ES-I3 (cell line): ENCODE results near the gene RNF25.

Experiments used
- H3K36me3 ChIP-seq: 2 replicates; pipeline ENCODE4 v1.6.1; 2013; ENCODE audit warnings: mild to moderate bottlenecking, low read length, control low read depth, moderate library complexity; ENCODE audit not compliant: insufficient read depth
- H3K4me1 ChIP-seq: 2 replicates; pipeline ENCODE4 v1.6.1; 2013; ENCODE audit warnings: mild to moderate bottlenecking, control low read depth, low read length; ENCODE audit not compliant: insufficient read depth
- H3K9ac ChIP-seq: 2 replicates; pipeline ENCODE4 v1.6.1; 2013; ENCODE audit warnings: low read depth, mild to moderate bottlenecking, low read length, moderate library complexity
- H3K9me3 ChIP-seq: 2 replicates; pipeline ENCODE4 v1.6.1; 2013; ENCODE audit warnings: mild to moderate bottlenecking, low read length, moderate library complexity; ENCODE audit not compliant: control insufficient read depth, insufficient read depth

The RNF25 gene

DNA sequence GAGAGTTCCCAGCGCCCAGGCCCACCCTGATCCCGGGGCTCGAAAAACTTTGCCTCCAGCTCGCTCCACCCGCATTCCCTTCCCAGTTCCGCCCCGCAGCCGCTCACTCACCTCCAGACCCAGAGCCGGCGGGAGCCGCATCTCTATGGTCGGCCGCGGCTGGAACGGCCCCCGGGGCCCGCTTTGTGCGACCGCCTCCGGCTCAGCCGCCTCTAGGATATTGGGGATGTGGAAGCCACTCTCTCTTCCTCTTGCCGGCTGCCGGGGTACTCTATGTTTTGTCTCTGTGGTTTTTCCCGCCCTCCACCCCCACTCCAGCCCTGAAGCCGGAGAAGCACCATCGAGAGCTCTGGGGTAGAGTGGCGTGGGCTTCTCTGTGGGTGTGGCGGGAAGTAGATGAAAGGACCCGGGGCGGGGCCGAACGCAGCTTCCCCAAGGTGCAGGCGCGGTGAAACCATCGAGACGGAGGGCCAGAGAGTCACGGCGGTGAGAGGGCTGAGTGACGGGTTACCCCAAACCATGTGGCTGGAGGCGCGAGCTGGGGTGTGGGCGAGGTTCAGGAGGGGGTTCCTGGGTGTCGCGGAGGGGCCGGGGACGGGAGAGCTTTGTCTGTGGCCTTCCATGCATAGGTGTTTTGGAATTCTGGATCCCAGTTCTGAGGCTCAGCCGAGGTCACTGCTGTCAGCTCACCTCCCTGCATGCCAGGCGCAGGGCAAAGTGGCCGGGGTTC is 12.4 kb downstream of the RNF25 start, which contains the start of the genes BCS1L and ZNF142:
Gene BCS1L (plus strand): TSS at position 426 of the 730 bp plus-strand sequence. CDS start 1,305 bp downstream, outside the sequence.
Gene ZNF142 (minus strand): TSS at position 366 of the 730 bp plus-strand sequence. CDS start 3,194 bp downstream, outside the sequence.
- Histone ChIP-seq H3K9ac (peak within 1 kb of the TSS; percentile 84), H3K36me3 (peaks cover 12% of the 10 kb centered on the region), H3K4me1 (no peaks in the 10 kb centered on the region), H3K9me3 (no peaks in the 10 kb centered on the region)

DNA sequence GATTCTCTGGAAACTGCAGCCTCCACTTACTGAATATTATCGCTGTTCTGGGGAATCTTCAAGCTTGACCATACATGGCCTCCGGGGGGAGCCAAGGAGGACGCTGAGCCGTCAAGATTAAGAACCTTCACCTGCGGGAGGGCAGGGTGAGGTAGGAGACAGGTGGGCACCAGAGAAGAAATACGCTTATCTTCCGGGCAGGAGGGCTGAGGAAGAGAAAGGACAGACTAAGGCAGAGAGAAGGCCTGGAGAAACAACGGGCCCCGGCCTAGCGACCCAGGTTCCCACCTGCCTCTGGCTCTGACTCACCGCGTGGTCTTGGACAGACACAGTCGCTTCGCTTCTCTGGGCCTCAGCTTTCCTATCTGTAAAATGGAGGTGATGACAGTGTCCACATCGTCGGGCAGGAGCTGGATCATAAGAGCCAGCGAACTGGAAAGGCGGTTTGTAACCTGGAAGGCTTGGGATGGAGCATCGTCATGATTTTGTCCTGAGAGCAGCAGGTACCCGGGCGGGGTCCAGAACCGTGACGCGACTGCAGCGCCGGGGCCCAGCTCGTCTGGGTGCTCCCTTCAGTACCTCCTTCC is 13.0 kb downstream of the RNF25 start:
- Histone ChIP-seq H3K9me3 (no peaks in the 10 kb centered on the region), H3K4me1 (no peaks in the 10 kb centered on the region), H3K9ac (peak overlapping the region; percentile 84), H3K36me3 (peaks cover 12% of the 10 kb centered on the region; the same call in 1 of the 2 replicates)

DNA sequence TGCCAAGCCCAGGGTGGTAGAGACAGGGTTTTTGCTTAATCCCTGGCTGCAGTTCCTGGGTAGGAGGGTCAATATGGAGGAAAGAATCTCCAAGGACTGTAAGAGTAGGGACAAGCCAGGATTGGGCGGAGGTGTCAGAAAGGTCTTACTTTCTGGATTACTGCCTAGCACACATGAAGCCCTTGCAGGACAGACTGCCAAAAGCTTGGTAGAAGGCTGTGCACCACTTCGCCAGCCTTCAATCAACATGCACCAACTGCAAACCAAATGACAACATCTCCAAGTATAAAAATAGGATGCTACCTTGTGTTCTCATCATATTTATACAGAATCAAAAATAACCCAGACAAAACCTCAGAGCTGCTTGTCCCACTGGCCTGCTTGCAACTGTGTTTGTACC is 16.1 kb downstream of the RNF25 start:
- no peak overlapping the region for H3K9ac ChIP-seq
- no peaks in the 10 kb centered on the region for H3K9me3 ChIP-seq
- peaks cover 9% of the 10 kb centered on the region; the same call in 1 of the 2 replicates for H3K36me3 ChIP-seq
- H3K4me1 ChIP-seq = no peaks in the 10 kb centered on the region

DNA sequence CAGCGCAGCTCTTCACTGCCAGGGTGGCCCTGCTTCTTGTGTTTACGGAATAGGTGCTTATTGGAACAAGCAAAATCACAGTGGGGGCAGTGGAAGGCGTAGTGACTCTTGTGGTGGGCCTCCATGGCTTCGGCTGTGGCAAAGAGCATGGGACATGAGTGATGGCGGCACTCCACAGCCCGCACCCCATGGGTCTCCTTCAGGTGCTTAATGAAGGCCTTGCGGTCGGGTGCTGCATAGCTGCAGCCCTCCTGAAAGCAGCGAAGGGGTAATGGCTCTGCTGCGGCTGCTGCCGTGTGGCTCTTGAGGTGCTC is 23.1 kb downstream of the RNF25 start:
- Histone ChIP-seq H3K9ac (no peak overlapping the region), H3K9me3 (no peaks in the 10 kb centered on the region), H3K36me3 (peaks cover 23% of the 10 kb centered on the region), H3K4me1 (no peaks in the 10 kb centered on the region)

DNA sequence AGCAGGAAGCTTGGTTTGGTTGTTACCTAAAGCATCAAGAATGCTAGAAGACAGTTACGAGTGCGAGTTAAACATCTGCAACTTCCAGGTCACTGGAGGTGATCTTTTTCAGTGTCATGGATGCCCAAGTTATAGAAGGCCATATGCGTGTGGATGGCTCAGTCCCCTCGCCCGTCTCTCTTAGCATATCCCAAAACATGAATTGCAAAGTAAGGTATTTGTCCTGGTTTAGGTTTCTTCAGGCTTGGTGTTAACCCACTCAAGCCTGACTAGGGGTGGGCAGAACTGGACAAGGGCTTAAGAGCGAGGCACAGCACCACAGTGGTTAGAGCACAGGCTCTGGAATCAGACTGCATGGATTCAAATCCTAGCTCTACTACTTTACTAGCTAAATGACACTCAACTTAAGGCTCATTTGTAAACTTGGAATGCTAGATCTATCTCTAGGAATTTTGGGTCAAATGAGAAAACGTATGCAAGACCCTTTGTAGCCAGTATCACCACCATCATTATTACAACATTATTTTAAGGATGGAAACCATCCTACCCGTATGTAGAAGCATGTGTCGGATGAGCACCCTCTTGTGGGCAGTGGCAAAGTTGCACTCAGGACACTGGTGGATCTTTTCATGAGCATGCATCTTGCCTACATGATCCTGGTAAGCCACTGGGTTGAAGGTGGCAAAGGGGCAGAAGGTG is 23.6 kb downstream of the RNF25 start:
- Histone ChIP-seq H3K4me1 (no peaks in the 10 kb centered on the region), H3K36me3 (peaks cover 20% of the 10 kb centered on the region), H3K9me3 (no peaks in the 10 kb centered on the region), H3K9ac (no peak overlapping the region)

DNA sequence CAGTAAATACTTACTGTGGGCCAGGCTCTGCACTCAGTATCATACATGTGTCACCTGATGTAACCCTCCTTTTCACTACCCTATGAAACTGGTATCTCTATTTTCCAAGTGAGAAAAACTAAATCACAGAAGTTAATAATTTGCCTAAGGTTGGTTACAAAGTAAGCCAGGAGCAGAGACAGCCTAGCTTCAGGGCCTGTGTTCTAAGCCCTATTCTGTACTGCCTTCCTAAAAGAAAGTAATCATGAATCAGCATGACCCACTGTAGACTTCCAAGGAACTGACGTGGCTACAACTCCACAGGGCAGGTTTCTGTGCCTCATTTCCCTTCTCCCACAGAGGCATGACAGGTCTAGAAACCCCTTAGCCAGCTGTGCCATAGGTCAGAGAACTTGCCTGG is 26.7 kb downstream of the RNF25 start:
- Histone ChIP-seq H3K9ac (no peak overlapping the region), H3K4me1 (no peaks in the 10 kb centered on the region), H3K9me3 (no peaks in the 10 kb centered on the region), H3K36me3 (peaks cover 30% of the 10 kb centered on the region)

DNA sequence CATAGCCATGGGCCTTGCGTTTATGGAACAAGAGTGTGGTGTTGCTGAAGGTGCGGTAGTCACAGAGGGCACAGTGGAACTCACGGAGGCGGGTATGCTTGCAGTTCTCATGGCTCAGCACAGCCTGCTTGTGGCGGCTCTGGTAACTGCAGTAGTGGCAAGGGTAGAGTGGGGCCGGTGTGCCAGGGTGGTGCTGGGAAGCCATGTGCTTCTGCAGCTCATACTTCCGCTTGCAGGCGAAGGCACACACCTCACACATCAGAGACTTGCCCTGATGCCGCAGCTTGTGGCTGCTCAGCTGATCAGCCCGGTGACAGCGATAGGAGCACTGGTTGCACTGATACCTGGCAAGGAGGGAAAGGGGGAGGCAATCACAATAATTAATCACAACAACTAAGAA is 27.1 kb downstream of the RNF25 start:
- Histone ChIP-seq H3K9ac (no peak overlapping the region), H3K9me3 (no peaks in the 10 kb centered on the region), H3K4me1 (no peaks in the 10 kb centered on the region), H3K36me3 (peaks cover 30% of the 10 kb centered on the region)

DNA sequence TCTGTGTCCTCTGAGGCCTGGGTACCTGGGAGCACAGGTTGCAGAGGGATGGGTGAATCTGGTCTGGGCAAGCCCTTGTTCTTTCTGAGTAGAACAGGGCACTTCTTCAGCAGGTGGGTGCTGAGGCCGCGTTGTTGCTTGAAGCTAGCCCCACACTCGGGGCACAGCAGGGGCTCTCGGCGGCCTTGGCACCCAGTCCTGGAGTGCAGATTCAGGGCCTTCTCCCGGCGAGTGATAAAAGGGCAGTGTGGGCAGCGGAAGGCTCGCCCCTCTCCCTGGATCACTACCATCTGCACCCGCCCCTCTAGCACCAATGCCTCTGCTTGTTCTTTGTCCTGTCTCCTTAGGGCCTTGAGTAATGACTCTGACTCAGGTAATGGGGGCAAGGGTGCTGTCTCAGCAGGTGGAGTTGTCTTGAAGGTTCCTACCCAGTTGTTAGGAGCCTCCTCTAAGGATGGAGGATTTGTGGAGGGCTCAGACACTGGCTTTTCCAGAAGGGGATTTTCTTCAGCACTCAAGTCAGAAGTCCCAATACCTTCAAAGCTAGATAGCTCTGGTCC is 28.0 kb downstream of the RNF25 start:
- Histone ChIP-seq H3K9ac (no peak overlapping the region), H3K36me3 (peaks cover 31% of the 10 kb centered on the region), H3K4me1 (no peaks in the 10 kb centered on the region), H3K9me3 (no peaks in the 10 kb centered on the region)

DNA sequence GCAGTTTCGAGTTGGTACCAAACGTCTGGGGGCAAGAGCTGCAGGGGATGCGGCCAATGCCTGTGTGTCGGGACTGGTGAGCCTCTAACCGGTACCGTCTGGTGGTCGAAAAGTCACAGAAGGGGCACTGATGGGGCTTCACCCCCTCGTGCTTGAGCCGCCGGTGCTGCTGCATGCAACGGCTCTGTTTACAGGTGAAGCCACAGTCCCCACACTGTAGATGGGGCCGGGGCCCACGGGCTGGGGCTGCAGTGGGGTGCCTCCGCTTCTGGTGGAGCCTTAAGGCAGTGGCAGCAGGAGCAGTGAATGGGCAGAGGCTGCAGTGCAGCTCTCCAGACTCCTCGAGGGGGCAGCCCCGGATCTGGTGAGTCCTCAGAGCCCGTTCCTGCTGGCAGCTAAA is 29.0 kb downstream of the RNF25 start:
- Histone ChIP-seq H3K9me3 (no peaks in the 10 kb centered on the region), H3K36me3 (peaks cover 37% of the 10 kb centered on the region), H3K4me1 (no peaks in the 10 kb centered on the region), H3K9ac (no peak overlapping the region)

DNA sequence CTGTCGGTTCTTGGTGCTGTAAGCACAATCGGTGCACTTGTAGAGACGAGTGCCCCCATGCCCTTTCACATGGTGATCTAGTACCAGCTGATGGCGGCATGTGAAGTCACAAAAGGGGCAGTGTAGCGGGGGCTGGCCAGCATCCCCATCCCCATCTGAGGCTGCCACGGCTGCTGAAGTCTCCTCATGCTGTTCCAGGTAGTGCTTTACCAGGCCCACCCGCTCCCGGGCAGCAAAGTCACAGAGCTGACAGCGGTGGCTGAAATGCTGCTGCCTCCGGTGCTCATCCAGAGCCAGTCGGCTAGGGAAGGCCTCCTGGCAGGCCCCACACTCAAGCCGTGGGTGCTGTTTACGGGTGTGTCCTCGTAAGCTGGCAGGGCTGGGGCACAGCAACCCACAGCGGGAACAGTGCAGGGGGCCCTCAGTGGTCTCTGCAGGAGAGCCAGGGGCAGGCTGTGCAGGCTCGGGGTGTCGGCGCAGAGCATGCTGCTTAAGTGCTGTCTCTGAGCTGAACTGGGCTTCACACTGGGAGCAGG is 29.6 kb downstream of the RNF25 start:
- Histone ChIP-seq H3K36me3 (peaks cover 36% of the 10 kb centered on the region), H3K9me3 (no peaks in the 10 kb centered on the region), H3K4me1 (no peaks in the 10 kb centered on the region), H3K9ac (no peak overlapping the region)

DNA sequence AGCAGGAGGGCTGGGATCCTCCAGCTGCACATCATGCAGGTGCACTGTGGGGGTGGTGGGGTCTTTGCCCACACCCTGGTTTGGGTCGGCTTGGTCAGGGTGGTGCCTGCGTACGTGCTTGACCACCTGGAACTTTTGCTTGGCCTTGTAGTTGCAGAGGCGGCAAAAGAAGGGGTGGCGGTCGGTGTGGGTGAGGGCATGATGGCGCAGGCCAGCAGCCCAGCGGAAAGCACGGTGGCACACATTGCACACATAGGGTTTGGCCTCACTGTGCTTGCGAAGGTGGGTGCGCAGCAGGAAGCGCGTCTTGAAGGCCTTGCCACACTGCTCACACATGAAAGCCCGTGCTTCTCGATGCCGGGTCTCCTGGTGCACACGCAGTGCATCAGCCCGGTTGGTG is 33.4 kb downstream of the RNF25 start:
- H3K36me3 ChIP-seq = peaks cover 52% of the 10 kb centered on the region
- H3K9me3 ChIP-seq = no peaks in the 10 kb centered on the region
- no peaks in the 10 kb centered on the region for H3K4me1 ChIP-seq
- H3K9ac ChIP-seq = no peak overlapping the region

DNA sequence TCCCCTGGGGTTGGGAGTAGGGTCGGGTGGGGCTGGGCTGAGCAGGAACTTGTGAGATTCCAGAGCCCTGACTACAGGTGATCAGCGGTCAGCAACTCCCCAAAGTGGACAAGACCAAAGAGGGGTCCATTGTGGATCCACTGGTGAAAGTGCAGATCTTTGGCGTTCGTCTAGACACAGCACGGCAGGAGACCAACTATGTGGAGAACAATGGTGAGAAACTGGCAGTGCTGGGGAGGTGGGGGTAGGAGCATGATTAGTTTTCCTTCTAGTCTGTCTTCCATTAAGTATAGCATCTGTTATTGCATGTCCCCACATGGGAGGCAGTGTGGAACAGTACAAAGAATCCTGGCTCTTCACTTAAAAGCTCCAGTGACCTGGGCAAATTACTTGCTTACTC is 36.1 kb downstream of the RNF25 start:
- no peak overlapping the region for H3K9ac ChIP-seq
- peaks cover 51% of the 10 kb centered on the region for H3K36me3 ChIP-seq
- no peaks in the 10 kb centered on the region for H3K4me1 ChIP-seq
- H3K9me3 ChIP-seq = no peaks in the 10 kb centered on the region

DNA sequence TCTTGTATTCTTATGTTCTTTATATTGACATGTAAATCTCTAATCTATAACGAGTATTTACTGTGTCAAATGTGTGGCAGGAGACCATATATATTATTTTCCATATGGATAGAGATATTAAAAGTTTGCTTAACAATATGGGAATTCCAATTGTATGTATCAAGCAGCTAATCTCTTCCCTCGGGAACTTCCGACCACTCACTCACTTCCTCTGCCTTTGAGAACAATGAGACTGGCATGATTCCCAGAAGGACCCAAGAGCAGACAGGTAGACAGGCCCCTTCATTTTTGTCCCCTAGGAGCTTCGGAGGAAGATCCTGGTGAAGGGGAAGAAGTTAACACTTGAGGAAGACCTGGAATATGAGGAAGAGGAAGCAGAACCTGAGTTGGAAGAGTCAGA is 40.0 kb downstream of the RNF25 start:
- Histone ChIP-seq H3K36me3 (peaks cover 23% of the 10 kb centered on the region), H3K9ac (no peak overlapping the region), H3K4me1 (no peaks in the 10 kb centered on the region), H3K9me3 (no peaks in the 10 kb centered on the region)

DNA sequence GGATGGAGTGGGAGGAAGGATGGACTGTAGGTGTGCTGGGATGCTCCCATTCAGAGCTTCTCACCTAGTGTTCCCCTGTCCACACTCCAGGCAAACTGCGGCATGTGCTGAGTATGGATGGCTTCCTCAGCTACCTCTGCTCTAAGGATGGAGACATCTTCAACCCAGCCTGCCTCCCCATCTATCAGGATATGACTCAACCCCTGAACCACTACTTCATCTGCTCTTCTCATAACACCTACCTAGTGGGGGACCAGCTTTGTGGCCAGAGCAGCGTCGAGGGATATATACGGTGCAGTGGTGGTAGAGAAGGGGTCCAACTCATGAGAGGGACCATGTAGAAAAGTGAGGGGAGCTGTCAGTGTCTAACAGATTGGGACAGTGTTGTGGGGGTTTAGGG is 43.9 kb downstream of the RNF25 start:
- Histone ChIP-seq H3K4me1 (no peaks in the 10 kb centered on the region), H3K9ac (no peak overlapping the region), H3K36me3 (0 out of 2 replicates have a peak, but pooled peaks cover 3% of the 10 kb centered on the region), H3K9me3 (no peaks in the 10 kb centered on the region)
